MM.1S (cell line): ENCODE data around the gene E2F3.

ENCODE experiments used
- EZH2 ChIP-seq: fragments of 300-600 bp; sonication (generic); optimal IDR thresholded peaks from 2 replicates; pipeline ENCODE3; 2017; ENCODE audit warnings: low read depth, mild to moderate bottlenecking, antibody characterized with exemption, low read length, mixed read lengths
- EZH2phosphoT487 ChIP-seq: fragments of 300-600 bp; sonication (generic); IDR thresholded peaks from 2 replicates; pipeline ENCODE4 v1.6.1; 2018; ENCODE audit warnings: antibody characterized with exemption, low read length
- TF ChIP-seq, protein P1 (sequence below): fragments of 300-600 bp; sonication (generic); IDR thresholded peaks from 2 replicates; pipeline ENCODE4 v1.5.1; 2016; ENCODE audit warnings: antibody characterized with exemption, low read length, mixed read lengths

- TF ChIP-seq, protein P1, sequence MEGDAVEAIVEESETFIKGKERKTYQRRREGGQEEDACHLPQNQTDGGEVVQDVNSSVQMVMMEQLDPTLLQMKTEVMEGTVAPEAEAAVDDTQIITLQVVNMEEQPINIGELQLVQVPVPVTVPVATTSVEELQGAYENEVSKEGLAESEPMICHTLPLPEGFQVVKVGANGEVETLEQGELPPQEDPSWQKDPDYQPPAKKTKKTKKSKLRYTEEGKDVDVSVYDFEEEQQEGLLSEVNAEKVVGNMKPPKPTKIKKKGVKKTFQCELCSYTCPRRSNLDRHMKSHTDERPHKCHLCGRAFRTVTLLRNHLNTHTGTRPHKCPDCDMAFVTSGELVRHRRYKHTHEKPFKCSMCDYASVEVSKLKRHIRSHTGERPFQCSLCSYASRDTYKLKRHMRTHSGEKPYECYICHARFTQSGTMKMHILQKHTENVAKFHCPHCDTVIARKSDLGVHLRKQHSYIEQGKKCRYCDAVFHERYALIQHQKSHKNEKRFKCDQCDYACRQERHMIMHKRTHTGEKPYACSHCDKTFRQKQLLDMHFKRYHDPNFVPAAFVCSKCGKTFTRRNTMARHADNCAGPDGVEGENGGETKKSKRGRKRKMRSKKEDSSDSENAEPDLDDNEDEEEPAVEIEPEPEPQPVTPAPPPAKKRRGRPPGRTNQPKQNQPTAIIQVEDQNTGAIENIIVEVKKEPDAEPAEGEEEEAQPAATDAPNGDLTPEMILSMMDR, result no peak
- TF ChIP-seq EZH2 (no peak), EZH2phosphoT487 (no peak)
Observed at GRCh38 chr6:20538907-20539306, 137.2 kb downstream of the E2F3 start.
